B cell (primary cell): Measurements from ENCODE around the gene KDM3A. TPM values are rescaled to one million over a fixed set of nuclear protein-coding genes. Genes with fewer than 3 reads are reported as not detected.

Source experiments
- ATAC-seq: fragments of 200-7000 bp; cut with Tn5 transposase; one replicate; pipeline ENCODE4 v1.10.0; 2021; ENCODE audit warnings: low read depth, mild to moderate bottlenecking, moderate number of reproducible peaks, moderate library complexity
- CTCF ChIA-PET: fragments of 350-600 bp; sonication (Branson Sonifier 250); formaldehyde crosslinking; loops from one replicate; lab custom pipeline; 2021; ENCODE audit warnings: antibody characterized with exemption, inconsistent platforms; lab: Charles Lee
- POLR2A ChIA-PET: fragments of 350-600 bp; sonication (Branson Sonifier 250); formaldehyde crosslinking; loops from one replicate; lab custom pipeline; 2021; ENCODE audit warnings: antibody characterized with exemption; lab: Charles Lee
- DNase-seq: peaks from one replicate; pipeline ENCODE4 v3.0.0; 2013
- H2AFZ ChIP-seq: 2 replicates; pipeline ENCODE4 v1.6.1; 2012; ENCODE audit warnings: mild to moderate bottlenecking, low read depth, low read length; ENCODE audit not compliant: insufficient read depth, poor library complexity, severe bottlenecking
- H3K27ac ChIP-seq, 2 donors: 1 replicate in 1 of 2; 2 replicates in 1 of 2; pipeline ENCODE4 v1.5.1; 2012 to 2013; ENCODE audit warnings: low read length in 2 of 2, mild to moderate bottlenecking in 2 of 2, moderate library complexity in 1 of 2
- H3K27me3 ChIP-seq, 4 experiments: fragments of 200-600 bp in 1 of 4; sonication (generic) in 1 of 4; replicated peaks in 1 of 4; 1 replicate in 2 of 4; 2 replicates in 2 of 4; pipeline versions ENCODE4 v1.6.1 to v1.7.0; 2013 to 2016; ENCODE audit warnings: low read length in 3 of 4, mild to moderate bottlenecking in 2 of 4, mixed read lengths in 1 of 4, moderate library complexity in 1 of 4; ENCODE audit not compliant: insufficient read depth in 4 of 4, control insufficient read depth in 3 of 4; ENCODE audit errors: control extremely low read depth in 1 of 4
- H3K36me3 ChIP-seq, 2 experiments: replicated peaks in 1 of 2; 1 replicate in 1 of 2; 2 replicates in 1 of 2; pipeline versions ENCODE4 v1.6.1 to v1.7.1; 2013; ENCODE audit warnings: low read length in 1 of 2; ENCODE audit not compliant: insufficient read depth in 2 of 2, control insufficient read depth in 1 of 2; ENCODE audit errors: control extremely low read depth in 1 of 2, extremely low read depth in 1 of 2
- H3K4me1 ChIP-seq, 2 donors: fragments of 200-600 bp in 1 of 2; sonication (generic) in 1 of 2; 1 replicate in 1 of 2; 2 replicates in 1 of 2; pipeline versions ENCODE4 v1.5.1 to v1.6.1; 2013 to 2017; ENCODE audit warnings: low read length in 2 of 2; ENCODE audit not compliant: control insufficient read depth in 2 of 2, insufficient read depth in 2 of 2
- H3K4me2 ChIP-seq: replicated peaks from 2 replicates; pipeline ENCODE3; 2012; ENCODE audit warnings: mild to moderate bottlenecking, low read depth, low read length; ENCODE audit not compliant: poor library complexity, severe bottlenecking
- H3K4me3 ChIP-seq, 5 experiments: fragments of 200-600 bp in 1 of 5; sonication (generic) in 1 of 5; 1 replicate in 3 of 5; 2 replicates in 2 of 5; pipeline versions ENCODE4 v1.5.1 to v1.7.0; 2011 to 2016; ENCODE audit warnings: low read length in 4 of 5, mild to moderate bottlenecking in 4 of 5, low read depth in 2 of 5, control low read depth in 1 of 5, moderate library complexity in 1 of 5; ENCODE audit not compliant: insufficient read depth in 1 of 5; ENCODE audit errors: control extremely low read depth in 1 of 5, extremely low read depth in 1 of 5
- H3K79me2 ChIP-seq: fragments of 200-600 bp; sonication (generic); one replicate; pipeline ENCODE4 v1.6.0; 2016; ENCODE audit warnings: low read length; ENCODE audit not compliant: control insufficient read depth, insufficient read depth
- H3K9ac ChIP-seq: fragments of 200-600 bp; sonication (generic); 2 replicates; pipeline ENCODE4 v1.6.1; 2017; ENCODE audit warnings: mild to moderate bottlenecking, low read length, moderate library complexity
- H3K9me3 ChIP-seq, 3 donors: one replicate each; pipeline versions ENCODE4 v1.6.1 to v1.7.1; 2013; ENCODE audit warnings: low read length in 2 of 3; ENCODE audit not compliant: control insufficient read depth in 2 of 3, insufficient read depth in 1 of 3; ENCODE audit errors: control extremely low read depth in 1 of 3
- H4K20me1 ChIP-seq: 2 replicates; pipeline ENCODE4 v1.6.0; 2012; ENCODE audit warnings: mild to moderate bottlenecking, low read length; ENCODE audit not compliant: insufficient read depth, control insufficient read depth, poor library complexity, severe bottlenecking
- H3K27ac Mint-ChIP-seq: one replicate; pipeline ENCODE4 v1.8.0; 2021; ENCODE audit warnings: mixed read lengths
- H3K27me3 Mint-ChIP-seq: one replicate; pipeline ENCODE4 v1.8.0; 2021; ENCODE audit warnings: mixed read lengths
- H3K4me1 Mint-ChIP-seq: one replicate; pipeline ENCODE4 v1.8.0; 2021; ENCODE audit warnings: mixed read lengths
- H3K4me3 Mint-ChIP-seq: one replicate; pipeline ENCODE4 v1.8.0; 2021; ENCODE audit warnings: mixed read lengths
- H3K9me3 Mint-ChIP-seq: one replicate; pipeline ENCODE4 v1.8.0; 2022; ENCODE audit warnings: mixed read lengths; ENCODE audit not compliant: insufficient read depth
- EZH2 ChIP-seq: IDR thresholded peaks from 2 replicates; pipeline ENCODE4 v1.6.1; 2012; ENCODE audit warnings: borderline replicate concordance, low read depth, mild to moderate bottlenecking, moderate library complexity, low read length; ENCODE audit not compliant: insufficient read depth, poor library complexity, severe bottlenecking
- WGBS: methylation state at CpG from one replicate; pipeline ENCODE4 v1.1.5; 2013; ENCODE audit warnings: missing lambda C conversion rate; ENCODE audit not compliant: insufficient coverage; 5-methylcytosine and 5-hydroxymethylcytosine counted together
- intact Hi-C: fragments of 100-400 bp; cut with micrococcal nuclease; formaldehyde crosslinking; loops from one replicate; pipeline ENCODE4 v1.10.0; 2022
- polyA plus RNA-seq: library from polyadenylated mRNA; depleted of rRNA; stranded (reverse); fragments of >200 nt; gene quantifications from 2 replicates; pipeline ENCODE4 v1.2.3, GENCODE V29; 2012
- total RNA-seq, 2 donors: library from RNA; stranded (reverse); fragments of 120-200 nt in 1 of 2; gene quantifications; 1 replicate in 1 of 2; 2 replicates in 1 of 2; pipeline versions ENCODE4 v1.2.3 to v1.2.4, GENCODE V29; 2013 to 2022
- TF ChIP-seq, protein P1 (sequence below): fragments of 200-600 bp; IDR thresholded peaks from one replicate; pipeline ENCODE4 v1.8.0; 2022; ENCODE audit warnings: antibody characterized with exemption, mild to moderate bottlenecking

The KDM3A gene
- total and polyA plus RNA-seq, 2 donors (not counting 1 experiment from before 2014, with no cell fraction given) = 27.7 to 107 TPM

DNA sequence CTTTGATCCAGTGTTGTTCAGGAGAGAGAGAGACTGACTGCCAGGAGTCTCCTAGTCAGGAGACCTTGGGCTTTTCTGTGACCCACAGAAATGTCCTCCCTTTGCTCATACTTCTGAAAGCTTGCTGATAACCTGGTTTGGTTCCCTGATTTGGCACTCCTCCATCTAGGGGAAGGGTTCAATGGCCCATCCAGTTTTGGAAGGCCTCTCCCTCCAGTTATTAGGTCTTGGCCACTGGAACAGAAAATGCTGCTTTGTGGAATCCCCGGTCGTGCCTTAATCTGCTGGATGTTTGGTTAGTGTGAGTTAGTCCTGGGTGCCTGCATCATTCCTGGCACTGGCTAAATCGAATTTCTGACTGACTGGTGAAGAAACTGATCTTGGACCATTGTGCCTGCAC is 35.7 kb downstream of the KDM3A start:
- Histone ChIP-seq H2AFZ (no peak overlapping the region), H3K4me2 (no peak overlapping the region), H3K4me3 (no peak overlapping the region), H3K9me3 (no peaks in the 10 kb centered on the region), H3K36me3 (peaks cover 30 to 94% of the 10 kb centered on the region in 2 experiments), H3K27ac (no peak overlapping the region), H3K79me2 (peaks cover 4% of the 10 kb centered on the region), H4K20me1 (no peaks in the 10 kb centered on the region), H3K27me3 (no peaks in the 10 kb centered on the region), H3K4me1 (no peaks in the 10 kb centered on the region), H3K9ac (no peak overlapping the region)
- Mint-ChIP-seq H3K27me3 (no peaks in the 10 kb centered on the region), H3K27ac (no peak overlapping the region), H3K4me1 (no peaks in the 10 kb centered on the region), H3K9me3 (no peaks in the 10 kb centered on the region), H3K4me3 (no peak overlapping the region)
- 94% methylated on average over 3 of the region's 3 CpGs for WGBS
- ChIA-PET POLR2A (no interaction called here), CTCF (interaction anchor here (1.2 kb wide), 1 partner anchor 256 kb away, joined by 3 read pairs; no protein-coding TSS in a partner anchor)
- no peak for ATAC-seq
- DNase-seq = no peak
- intact Hi-C loops = no loop called here
- TF ChIP-seq EZH2 = no peak
- TF ChIP-seq, protein P1, sequence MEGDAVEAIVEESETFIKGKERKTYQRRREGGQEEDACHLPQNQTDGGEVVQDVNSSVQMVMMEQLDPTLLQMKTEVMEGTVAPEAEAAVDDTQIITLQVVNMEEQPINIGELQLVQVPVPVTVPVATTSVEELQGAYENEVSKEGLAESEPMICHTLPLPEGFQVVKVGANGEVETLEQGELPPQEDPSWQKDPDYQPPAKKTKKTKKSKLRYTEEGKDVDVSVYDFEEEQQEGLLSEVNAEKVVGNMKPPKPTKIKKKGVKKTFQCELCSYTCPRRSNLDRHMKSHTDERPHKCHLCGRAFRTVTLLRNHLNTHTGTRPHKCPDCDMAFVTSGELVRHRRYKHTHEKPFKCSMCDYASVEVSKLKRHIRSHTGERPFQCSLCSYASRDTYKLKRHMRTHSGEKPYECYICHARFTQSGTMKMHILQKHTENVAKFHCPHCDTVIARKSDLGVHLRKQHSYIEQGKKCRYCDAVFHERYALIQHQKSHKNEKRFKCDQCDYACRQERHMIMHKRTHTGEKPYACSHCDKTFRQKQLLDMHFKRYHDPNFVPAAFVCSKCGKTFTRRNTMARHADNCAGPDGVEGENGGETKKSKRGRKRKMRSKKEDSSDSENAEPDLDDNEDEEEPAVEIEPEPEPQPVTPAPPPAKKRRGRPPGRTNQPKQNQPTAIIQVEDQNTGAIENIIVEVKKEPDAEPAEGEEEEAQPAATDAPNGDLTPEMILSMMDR = no peak

GRCh38 chr2:86477349-86477748 is 36.2 kb downstream of the KDM3A start:
- Mint-ChIP-seq H3K4me1 (no peaks in the 10 kb centered on the region), H3K4me3 (no peak overlapping the region), H3K27me3 (no peaks in the 10 kb centered on the region), H3K9me3 (no peaks in the 10 kb centered on the region), H3K27ac (no peak overlapping the region)
- Histone ChIP-seq H3K4me1 (no peaks in the 10 kb centered on the region), H3K9ac (no peak overlapping the region), H3K4me3 (no peak overlapping the region), H4K20me1 (no peaks in the 10 kb centered on the region), H3K27me3 (no peaks in the 10 kb centered on the region), H3K9me3 (no peaks in the 10 kb centered on the region), H2AFZ (no peak overlapping the region), H3K4me2 (no peak overlapping the region), H3K36me3 (peaks cover 29 to 94% of the 10 kb centered on the region in 2 experiments), H3K27ac (no peak overlapping the region), H3K79me2 (peaks cover 4% of the 10 kb centered on the region)
- ChIA-PET CTCF (interaction anchor here (1.2 kb wide), 1 partner anchor 256 kb away, joined by 3 read pairs; no protein-coding TSS in a partner anchor), POLR2A (no interaction called here)
- DNase-seq (no peak), ATAC-seq (no peak)
- intact Hi-C loops = no loop called here
- no peak for TF ChIP-seq EZH2
- TF ChIP-seq, protein P1 = no peak
